Fibroblast of skin of right biceps (primary cell): ENCODE data around the gene ATF6.

Experiments
- DNase-seq: peaks from one replicate; pipeline ENCODE4 v3.0.0-alpha.2; 2013

ATF6 gene

DNA sequence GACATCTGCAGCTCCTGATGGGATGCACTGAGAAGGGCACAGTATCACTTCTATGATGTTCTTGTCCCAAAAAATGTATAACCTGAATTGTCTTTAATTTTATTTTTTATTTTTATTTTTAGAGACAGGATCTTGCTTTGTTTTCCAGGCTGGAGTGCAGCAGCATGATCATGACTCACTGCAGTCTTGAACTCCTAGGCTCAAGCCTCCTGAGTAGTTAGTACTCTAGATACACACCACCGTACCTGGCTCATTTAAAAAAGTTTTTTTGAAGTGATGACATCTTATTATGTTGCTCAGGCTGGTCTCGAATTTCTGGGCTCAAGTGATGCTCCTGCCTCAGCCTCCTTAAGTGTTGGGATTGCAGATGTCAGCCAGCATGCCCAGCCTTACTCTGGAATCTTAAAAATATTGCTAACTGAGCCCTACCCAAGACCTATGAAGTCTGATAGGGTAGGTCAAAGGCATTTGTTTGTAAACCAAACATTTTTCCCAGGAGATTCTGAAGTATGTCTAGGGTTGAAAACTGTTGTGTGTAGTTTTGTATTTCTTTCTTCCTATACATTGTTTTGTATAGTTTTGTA lies 68.9 kb downstream of the ATF6 start:
- DNase-seq, result peak; percentile 3

DNA sequence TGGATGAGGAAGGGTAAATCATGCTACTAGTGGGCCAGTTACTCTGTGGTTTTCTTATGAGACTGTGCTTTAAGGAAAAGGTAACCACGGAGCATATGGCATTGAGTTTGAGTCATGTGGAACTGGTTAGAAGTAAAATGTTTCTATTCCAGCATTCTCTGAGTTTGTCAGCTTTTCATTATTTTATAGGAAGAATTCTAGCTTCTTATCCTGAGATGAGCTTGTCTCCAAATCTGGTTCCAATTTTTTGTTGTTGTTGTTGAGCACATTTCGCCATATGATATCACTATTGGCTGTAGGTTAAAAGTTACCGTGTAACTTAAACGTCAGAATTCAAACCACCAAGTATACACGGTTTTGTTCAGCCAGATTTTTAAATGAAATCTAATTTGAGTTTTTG lies 69.9 kb downstream of the ATF6 start:
- DNase-seq, result peak; percentile 84

DNA sequence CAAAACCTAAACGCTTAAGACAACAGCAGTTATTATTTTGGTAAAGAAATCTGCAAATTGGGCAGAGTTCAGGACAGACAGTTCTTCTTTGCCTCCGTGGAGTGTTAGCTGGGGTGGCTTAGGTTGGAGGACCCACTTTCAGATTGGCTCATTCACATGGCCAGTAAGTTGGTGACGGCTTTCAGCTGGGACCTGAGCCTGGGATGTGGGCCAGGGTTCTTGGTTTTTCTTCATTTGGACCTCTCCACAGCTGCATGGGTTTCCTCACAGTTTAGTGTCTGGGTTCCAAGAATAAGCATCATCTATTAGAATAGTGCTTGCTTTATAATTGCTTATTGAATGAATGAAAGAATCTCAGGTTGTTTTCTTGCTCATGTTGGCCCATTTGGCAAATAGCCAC lies 72.2 kb downstream of the ATF6 start:
- DNase-seq, result no peak

DNA sequence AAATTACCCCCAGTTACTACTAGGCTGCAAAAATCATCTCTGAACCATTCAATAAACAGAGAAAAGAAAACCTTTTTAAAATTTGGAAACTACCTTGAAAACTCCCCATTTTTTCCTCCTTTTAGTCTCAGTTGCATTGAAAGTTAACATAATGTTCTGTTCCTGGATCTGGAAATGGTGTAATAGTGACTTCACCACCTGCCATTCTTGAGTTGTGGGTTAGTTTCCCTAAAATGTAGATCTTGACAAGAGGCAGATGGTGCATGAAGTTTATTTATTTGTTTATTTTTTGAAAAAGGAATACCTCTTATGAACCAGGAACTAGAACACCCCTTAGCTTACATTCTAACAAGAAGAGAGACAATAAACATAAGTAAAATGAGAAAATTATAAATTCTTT lies 72.8 kb downstream of the ATF6 start:
- no peak for DNase-seq

DNA sequence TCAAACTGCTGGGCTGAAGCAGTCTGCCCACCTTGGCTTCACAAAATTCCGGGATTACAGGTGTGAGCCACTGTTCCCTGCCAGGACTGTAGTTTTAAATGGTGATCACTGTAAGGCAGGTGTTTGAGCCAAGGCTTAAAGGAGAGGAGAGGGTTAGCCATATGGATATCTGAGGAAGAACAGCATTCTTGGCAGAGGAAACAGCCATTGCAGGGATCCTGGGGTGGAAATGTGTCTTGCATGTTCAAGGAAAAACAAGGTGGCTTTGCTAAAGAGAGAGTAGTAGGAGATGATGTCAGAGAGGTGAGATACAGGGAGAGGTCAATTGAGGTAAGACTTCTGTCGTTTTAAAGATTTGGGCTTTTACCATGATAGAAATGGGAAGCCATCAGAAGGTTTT lies 73.5 kb downstream of the ATF6 start:
- no peak for DNase-seq

DNA sequence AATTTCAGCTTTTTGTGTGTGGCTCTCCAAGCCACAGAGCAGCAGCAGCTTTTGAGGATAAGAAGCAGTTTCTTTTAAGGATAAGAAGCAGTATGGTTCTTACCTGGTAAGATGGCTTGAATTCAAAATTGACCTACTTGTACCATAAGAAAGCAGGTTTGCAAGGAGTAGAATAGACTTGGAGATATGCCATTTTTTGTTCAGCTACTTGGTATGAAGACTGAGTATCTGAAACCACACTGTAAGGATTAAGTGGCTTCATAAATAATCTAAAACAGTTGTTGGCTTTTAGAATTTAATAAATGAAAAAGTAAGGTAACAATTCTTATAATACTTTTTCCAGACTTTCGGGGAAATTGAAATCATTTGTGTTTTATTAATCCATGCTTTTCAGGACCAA lies 74.2 kb downstream of the ATF6 start:
- peak; percentile 55 for DNase-seq

DNA sequence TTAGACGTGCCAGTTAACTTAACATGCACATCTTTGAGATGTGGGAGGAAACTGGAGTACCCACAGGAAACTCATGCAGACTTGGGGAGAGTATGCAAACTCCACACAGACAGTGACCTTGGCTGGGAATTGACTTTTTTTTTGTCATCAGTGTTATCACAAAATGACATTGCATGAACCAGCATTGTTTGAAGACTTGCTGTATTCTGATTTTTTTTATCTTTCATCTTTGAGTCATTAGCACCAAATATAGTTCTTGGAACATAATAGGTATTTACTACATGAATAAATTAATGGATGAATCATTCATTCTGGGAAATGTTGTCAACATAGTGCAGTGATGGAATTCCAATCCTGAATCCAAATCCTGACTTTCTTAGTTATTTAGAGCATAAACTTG lies 77.0 kb downstream of the ATF6 start:
- peak; percentile 64 for DNase-seq

DNA sequence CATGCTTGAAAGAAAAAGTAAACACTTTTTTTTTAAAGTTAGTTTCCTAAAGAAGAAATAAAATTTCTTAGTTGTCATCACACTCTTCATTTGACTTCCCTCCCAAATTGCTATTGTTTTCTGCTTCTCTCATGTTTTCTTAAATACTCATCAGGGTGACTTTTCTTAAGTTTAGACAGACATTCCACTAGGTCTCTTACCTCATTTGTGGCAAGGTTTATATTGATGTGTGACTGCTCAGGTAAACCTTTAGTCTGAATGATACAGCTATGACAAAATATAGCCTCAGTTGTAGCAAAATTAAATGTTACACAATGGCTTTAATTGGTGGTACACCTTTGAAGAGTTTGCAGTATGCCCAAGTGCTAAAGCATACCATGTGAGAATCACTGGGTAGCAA lies 78.6 kb downstream of the ATF6 start:
- DNase-seq, result no peak

DNA sequence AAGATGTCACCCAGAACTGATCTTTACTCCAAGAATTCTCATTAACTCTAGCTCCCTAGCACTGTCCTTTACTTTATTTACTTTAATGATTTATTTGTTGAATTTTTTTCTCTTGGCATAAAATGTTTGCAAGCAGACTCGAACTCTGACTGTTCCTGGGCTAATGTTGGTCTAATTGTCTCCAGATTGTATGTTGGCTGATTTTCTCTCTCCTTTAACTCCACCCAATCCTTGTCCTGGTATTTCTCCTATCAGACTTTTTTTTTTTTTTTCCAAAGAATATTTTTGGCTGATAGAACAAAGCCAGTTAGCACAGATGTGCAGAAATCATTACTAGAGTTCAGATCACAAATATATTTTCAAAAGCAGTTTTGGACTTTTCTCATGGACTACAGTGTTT lies 82.6 kb downstream of the ATF6 start:
- peak; percentile 37 for DNase-seq

DNA sequence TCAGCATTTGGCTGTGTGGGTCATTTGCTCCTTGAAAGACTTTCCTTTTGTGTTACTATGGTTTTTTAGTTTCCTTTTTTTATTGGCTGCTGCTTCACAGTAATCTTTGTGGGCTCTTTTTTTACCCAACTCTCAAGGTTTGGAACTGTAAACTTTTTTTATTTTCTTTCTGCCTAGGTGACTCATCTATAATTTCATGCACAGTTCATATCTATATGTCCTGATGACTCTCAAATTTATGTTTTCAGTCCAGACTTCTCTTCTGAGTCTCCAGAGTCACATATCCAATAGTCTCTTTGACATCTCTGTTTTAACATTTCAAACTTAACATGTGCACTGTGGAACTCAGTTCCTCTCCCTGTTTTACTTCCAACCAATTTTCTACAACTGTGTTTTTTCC lies 83.4 kb downstream of the ATF6 start:
- DNase-seq, result peak; percentile 31

DNA sequence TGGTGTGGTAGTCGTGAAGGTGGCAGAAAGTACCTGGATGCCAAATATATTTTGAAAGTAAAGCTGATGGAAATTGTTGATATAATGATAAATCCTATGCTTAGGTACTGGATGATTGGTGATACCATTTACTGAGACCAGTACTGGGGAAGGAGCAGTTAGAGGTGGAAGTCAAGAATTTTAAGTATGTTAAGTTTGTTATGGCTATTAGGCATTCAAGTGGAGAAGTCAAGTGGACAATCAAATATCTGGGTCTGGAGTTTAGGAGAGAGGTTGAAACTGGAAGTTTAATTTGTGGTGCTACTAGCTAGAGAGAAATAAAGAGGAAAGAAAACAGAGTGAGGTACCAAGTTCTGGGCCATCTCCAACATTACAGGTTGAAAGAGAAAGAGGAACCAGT lies 89.1 kb downstream of the ATF6 start:
- no peak for DNase-seq

DNA sequence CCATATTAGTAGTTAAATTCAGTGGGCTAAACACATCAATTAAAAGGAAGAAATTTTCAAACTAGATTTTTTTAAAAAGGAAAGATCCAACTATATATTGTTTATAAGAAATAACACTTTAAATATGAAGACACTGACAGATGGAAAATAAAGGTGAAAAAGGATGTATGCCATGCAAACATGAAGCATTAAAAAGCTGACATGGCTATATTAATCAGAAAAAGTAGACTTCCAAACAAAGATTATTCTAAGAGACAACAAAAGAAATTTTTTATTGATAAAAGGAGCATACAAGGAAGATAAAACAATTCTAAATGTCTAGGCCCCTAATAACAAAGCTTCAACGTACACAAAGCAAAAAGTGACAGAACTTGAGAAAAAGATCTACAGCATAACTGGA lies 92.2 kb downstream of the ATF6 start:
- no peak for DNase-seq

DNA sequence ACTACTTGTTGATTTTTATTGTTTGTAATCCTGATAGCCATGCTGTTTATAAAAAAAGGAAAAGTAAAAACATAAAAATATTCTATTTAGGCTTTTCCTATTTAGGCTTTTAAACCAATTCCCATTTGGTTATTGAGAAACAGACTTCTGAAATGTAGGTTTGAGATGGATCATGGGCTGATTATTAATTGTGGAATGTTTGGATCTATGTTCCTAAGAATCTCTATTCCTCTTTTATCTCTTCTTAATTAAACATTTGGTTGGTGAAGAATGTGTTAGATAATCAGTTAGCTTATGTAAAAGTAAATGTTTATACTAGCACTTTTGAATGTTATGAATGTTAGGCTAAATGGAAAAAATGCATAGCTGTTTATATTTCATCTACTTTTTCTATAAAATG lies 97.4 kb downstream of the ATF6 start:
- no peak for DNase-seq

DNA sequence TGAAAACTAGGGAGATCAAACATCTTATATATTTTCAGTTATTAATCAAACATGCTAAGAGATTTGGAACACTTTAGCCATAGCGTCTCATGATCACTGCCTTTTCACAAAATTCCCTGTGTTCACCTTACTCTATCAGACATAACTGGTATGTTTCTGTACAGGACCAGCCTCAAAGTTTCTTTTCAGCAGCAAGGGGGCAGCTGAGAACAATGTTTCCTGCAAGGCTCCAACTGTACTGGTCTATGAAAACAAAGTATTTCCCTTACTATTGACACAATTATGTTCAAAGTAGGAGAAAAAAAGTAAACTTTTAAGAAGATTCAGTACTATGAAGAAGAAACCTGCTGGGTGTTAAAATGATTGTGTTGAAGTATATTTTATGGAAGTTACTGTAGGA lies 98.5 kb downstream of the ATF6 start:
- peak; percentile 38 for DNase-seq

DNA sequence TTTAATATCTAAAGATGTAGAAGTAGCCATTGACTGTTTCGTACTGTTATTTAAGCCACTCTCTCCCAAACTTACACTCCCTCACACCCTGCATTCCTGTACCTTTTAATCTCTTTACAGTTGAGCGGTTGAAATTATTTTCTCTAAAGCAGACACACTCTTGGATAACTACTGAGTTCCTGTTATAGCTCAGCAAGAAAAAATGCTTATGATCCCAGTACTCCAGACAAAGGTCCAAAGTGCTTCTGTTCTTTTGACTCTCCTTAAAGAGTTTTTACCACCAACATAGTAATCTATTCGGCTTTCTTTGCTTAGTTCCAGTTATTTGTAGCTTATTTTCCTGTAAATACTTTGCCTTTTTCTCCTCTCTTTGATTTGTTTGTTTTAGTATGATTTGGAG lies 100.1 kb downstream of the ATF6 start:
- DNase-seq, result no peak

DNA sequence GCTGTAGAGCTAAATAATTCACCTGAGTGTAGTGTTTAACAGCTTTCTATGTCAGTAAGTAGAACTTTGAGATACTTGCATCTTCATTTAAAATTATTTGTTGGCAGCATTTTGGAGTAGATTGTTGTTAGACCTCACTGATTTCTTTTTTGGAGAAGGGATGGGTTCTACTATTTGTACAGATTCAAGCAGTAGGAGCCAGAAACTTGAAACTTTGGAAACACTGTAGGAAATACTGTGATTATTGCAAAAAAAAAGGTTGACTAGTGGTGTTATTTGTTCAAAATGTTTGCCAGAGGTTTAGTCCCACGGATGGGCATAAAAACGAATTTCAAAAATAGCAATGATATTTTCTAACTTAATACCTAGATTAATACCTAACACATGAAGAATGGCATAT lies 102.7 kb downstream of the ATF6 start:
- no peak for DNase-seq

DNA sequence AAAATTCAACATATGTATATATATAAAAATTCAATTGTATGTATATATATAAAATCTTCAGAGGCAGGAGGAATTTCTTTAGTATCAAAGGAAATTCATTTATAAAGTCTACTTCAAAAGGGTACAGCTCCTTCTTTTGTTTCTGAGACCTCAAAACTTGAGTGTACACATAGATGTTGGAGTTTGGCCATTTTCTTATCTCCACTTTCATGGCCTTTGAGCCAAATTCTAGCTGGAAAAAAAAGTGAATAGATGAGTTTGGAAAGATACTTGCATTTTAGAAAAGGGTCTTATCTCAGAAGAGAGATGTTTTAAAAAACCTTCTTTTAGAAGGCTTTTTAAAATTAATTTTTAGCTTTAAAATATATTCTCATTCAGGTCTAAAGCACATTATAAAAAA lies 103.2 kb downstream of the ATF6 start:
- DNase-seq, result no peak

DNA sequence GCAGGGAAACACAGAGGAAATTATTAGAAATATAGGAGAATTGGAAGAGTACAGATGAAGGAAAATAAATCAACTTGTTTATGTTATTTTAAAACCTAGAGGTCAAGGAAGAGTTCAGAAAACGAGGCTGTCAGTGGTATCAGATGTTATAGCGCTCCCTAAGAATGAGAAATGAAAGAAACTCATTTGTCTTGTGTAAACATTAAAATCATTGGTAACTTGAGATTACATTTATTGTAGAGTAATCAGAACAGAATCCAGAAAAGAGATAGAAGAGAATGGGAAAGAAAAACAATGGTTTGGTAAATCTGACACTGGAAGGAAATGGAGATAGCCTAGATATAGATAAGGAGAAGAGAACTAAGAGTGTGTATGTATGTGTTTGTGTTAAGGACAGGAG lies 106.4 kb downstream of the ATF6 start:
- no peak for DNase-seq

DNA sequence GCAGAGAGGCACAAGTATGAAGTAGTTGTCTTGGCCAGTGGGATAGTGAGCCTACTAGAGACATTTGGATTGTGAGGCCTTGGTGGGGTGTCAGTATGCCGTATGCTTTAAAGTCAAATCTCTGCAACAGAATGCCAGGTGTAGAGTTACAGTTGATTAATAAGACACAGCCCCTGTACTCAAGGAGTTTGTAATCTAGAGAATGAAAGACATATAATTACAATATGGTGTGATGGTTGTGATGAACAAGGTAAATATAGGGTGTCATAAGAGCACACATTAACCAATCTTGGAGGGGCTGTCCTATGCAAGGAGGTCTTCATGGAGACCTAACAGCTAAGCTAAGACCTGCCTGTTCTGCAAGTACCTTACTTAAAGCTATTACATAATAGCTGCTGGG lies 113.1 kb downstream of the ATF6 start:
- DNase-seq, result no peak

DNA sequence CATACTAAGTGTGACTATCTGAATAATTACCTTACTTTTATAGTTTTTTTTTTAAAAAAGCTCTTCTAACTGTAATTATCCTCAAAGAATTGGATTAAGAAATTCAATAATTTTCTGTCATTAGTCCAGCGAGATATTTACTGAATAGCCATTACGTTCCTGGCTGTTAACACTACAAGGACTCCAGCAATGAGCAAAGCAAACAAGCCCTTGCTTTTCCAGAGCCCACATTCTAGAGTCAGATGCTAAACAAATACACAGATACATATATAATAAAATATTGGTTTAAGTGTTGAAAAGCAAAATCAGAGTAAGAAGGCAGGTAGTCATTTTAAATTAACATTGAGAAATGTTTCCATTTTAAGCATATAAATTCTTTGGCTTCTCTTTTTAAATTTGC lies 118.4 kb downstream of the ATF6 start:
- no peak for DNase-seq

DNA sequence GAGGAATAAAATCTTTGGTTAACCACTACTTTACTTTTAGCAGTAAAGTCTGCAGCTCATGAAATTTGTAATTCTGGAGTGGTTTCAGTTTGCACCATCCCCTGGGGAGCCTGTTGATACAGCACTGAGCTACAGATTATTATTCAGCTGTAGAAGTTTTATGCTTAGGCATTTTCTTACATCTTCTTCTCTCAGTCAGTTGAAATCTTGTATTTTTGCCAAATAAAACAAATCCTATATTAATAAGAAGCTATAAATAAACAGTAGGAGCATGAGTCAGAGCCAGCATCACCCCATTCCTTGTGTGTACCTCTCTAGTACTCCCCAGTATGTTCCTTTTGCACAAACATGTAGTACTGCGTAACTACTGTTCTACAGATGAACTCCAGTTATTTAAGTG lies 118.9 kb downstream of the ATF6 start:
- DNase-seq, result peak; percentile 88

DNA sequence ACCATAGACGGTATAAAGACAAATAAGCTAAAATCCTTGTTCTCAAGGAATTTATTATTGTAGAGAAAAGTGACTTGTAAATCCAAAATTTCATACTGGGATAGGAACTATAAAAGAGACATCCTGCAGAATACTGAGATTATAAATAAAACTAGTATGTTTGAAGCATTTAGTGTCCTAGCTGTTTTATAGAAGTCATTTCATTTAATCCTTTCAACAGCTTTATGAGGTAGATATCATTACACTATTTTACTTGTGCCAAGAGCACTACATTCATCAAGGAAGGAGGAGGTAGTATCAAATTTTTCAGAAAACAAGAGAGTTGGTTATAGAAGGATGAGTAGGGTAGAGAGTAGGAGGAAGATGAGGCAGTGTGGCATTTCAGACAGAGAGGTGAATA lies 119.6 kb downstream of the ATF6 start:
- no peak for DNase-seq

DNA sequence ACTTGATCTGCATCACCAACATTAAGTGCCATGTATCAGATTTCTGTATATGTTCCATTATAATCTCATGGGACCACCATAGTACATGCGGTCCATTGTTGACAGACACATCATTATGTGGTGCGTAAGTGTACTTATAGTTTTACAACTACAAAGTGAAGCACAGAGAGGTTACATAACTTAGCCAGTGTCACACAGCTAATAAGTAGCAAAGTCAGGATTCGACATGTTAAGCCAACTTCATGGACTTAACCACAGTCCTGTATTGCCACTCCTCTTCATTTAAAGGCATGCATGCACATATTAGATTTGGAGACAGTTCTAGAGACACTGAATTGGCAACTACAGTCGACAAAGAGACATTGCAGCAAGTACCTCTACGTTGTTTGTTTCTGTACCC lies 120.5 kb downstream of the ATF6 start:
- DNase-seq, result no peak

DNA sequence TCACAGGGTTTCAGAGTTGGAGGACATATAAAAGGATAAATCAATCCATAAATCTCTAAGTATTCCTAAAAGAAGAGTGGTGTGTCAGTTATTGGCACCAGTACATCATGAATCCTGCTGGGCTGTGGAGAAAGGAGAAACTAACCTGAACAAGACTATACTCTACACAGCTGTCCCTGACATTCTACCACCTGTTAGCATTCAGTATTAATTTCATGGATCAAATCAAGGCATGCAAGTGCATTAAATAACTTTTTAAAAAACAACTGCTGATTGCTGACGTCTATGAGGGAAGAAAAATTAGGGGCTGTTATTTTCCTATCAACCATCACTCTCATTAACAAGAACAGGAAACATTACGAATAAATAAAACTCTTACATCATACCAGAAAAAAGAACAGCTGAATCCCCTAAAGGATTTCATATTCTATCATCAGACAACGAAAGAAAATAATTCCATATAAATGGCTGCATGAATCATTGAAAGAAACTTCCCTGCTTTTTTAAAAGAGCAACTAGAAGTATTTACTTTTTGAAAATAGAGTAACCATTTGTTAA lies 121.7 kb downstream of the ATF6 start:
- DNase-seq, result peak; percentile 11

DNA sequence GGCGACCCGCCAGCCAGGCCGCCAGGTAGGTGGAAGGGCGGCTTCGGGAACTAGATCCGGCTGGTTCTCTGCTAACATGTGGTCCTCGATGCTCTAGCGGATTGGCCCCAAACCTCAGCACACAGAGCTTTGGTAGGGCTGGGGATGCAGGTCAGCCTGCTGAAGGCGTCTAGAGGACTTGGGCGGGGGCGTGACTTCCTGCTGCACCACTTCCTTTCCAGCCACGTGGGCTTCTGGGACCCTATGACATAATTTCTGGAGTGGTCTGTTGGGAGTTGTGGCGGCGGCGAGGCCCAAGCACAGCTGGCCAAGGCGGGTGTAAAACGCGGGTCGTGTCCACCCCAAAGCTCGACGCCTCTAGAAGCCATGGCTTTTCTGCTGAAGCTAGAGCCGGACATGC lies 124.5 kb downstream of the ATF6 start:
- no peak for DNase-seq

DNA sequence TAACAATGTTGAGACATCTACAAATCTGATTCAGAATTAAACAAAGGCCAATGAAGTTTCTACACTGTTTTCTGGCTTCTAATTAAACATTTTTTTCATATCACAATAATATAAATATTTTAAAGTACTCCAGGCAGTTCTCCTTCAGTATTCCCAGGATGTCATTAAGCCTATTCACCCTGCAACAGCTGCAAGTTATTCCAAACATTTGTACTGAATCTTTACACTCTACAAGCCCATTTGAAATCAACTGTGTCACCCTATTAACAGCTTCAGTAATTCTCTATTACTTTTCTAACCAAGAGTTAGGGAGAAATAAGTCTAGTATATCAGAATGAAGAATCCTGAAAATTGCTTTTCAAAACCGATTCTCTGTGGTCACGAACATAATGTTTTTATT lies 133.0 kb downstream of the ATF6 start:
- DNase-seq, result no peak
